GM12878 (cell line): ENCODE results near the gene SPINK7. TPM values are rescaled to one million over a fixed set of nuclear protein-coding genes. Genes with fewer than 3 reads are reported as not detected.

ENCODE experiments used
- ATAC-seq: fragments of 200-7000 bp; cut with Tn5 transposase; 3 replicates; pipeline ENCODE4 v1.9.1; 2020; ENCODE audit warnings: mild to moderate bottlenecking, moderate library complexity
- BruUV-seq: library from RNA; stranded (reverse); fragments of 400-500 nt; replicated peaks from 2 replicates; lab custom pipeline; 2021; lab: Mats Ljungman, UMichigan
- CTCF ChIA-PET: fragments of 300-600 bp; sonication (Branson Sonifier 250); formaldehyde crosslinking; extraction: SDS; loops from one replicate; lab custom pipeline; 2021; ENCODE audit warnings: inconsistent platforms; lab: Yijun Ruan, JAX
- POLR2A ChIA-PET: fragments of 350-600 bp; formaldehyde crosslinking; extraction: SDS; loops from one replicate; lab custom pipeline; 2021; ENCODE audit warnings: inconsistent platforms; lab: Charles Lee
- RAD21 ChIA-PET: fragments of 300-600 bp; sonication (Branson Sonifier 250); formaldehyde crosslinking; loops from one replicate; lab custom pipeline; 2023; ENCODE audit warnings: antibody characterized with exemption; ENCODE audit not compliant: unreplicated experiment; lab: Charles Lee
- SMC1A ChIA-PET: fragments of 300-600 bp; sonication (Branson Sonifier 250); formaldehyde crosslinking; loops from one replicate; lab custom pipeline; 2023; ENCODE audit not compliant: unreplicated experiment, uncharacterized antibody; lab: Charles Lee
- DNase-seq: peaks from one replicate; pipeline ENCODE4 v3.0.0-alpha.2; 2011; ENCODE audit warnings: low read depth, low spot score
- FAIRE-seq: peaks from 3 replicates; lab custom pipeline; 2011; peaks lifted over from hg19 to GRCh38; lab: Jason Lieb, UNC
- H2AFZ ChIP-seq: 2 replicates; pipeline ENCODE4 v1.6.0; 2011; ENCODE audit warnings: low read depth, low read length, control low read depth; ENCODE audit not compliant: control insufficient read depth
- H3K27ac ChIP-seq: 2 replicates; pipeline ENCODE4 v1.5.1; 2011; ENCODE audit warnings: control low read depth; ENCODE audit not compliant: control insufficient read depth, insufficient read depth
- H3K27me3 ChIP-seq, 2 experiments: replicated peaks in 1 of 2; 2 replicates each; pipeline versions ENCODE4 v1.6.0 to v1.6.1; 2011; ENCODE audit warnings: low read length in 1 of 2; ENCODE audit not compliant: control insufficient read depth in 2 of 2, insufficient read depth in 2 of 2
- H3K36me3 ChIP-seq, 2 experiments: 2 replicates each; pipeline ENCODE4 v1.5.1; 2011; ENCODE audit warnings: low read length in 1 of 2; ENCODE audit not compliant: control insufficient read depth in 2 of 2, insufficient read depth in 2 of 2
- H3K4me1 ChIP-seq: 2 replicates; pipeline ENCODE4 v1.6.1; 2011; ENCODE audit warnings: mild to moderate bottlenecking, low read length, moderate library complexity, mixed read lengths; ENCODE audit not compliant: control insufficient read depth, insufficient read depth
- H3K4me2 ChIP-seq: 2 replicates; pipeline ENCODE4 v1.6.0; 2011; ENCODE audit warnings: control low read depth; ENCODE audit not compliant: control insufficient read depth, insufficient read depth
- H3K4me3 ChIP-seq: fragments of 200-600 bp; sonication (generic); 2 replicates; pipeline ENCODE4 v1.5.1; 2016
- H3K79me2 ChIP-seq: 2 replicates; pipeline ENCODE4 v1.6.0; 2011; ENCODE audit warnings: low read length; ENCODE audit not compliant: control insufficient read depth, insufficient read depth
- H3K9ac ChIP-seq: 2 replicates; pipeline ENCODE4 v1.8.0; 2011; ENCODE audit warnings: low read length, control low read depth, mixed read lengths; ENCODE audit not compliant: control insufficient read depth, insufficient read depth
- H3K9me3 ChIP-seq: replicated peaks from 3 replicates; pipeline ENCODE4 v1.5.1; 2011; ENCODE audit warnings: mild to moderate bottlenecking, low read length; ENCODE audit not compliant: control insufficient read depth, insufficient read depth
- H4K20me1 ChIP-seq: 2 replicates; pipeline ENCODE4 v1.6.0; 2011; ENCODE audit not compliant: control insufficient read depth, insufficient read depth
- EGR1 ChIP-seq, 2 experiments: IDR thresholded peaks; 1 replicate in 1 of 2; 2 replicates in 1 of 2; pipeline ENCODE4 v1.6.1; 2011 to 2012; ENCODE audit warnings: low read depth in 2 of 2, low read length in 2 of 2, borderline replicate concordance in 1 of 2, mild to moderate bottlenecking in 1 of 2, moderate library complexity in 1 of 2
- NFYA ChIP-seq: IDR thresholded peaks from 2 replicates; pipeline ENCODE4 v1.6.1; 2011; ENCODE audit warnings: low read depth, mild to moderate bottlenecking, low read length, improper control_type of control experiment, borderline replicate concordance
- SPI1 ChIP-seq: IDR thresholded peaks from 2 replicates; pipeline ENCODE4 v1.6.1; 2011; ENCODE audit warnings: low read depth, mild to moderate bottlenecking, low read length, moderate library complexity, borderline replicate concordance; ENCODE audit not compliant: insufficient read depth
- WGBS: methylation state at CpG from one replicate; pipeline ENCODE4 v1.1.6; 2016; ENCODE audit warnings: low lambda C conversion rate; ENCODE audit not compliant: insufficient replicate concordance, insufficient coverage; ENCODE audit errors: missing lambda C conversion rate; 5-methylcytosine and 5-hydroxymethylcytosine counted together
- in situ Hi-C: fragments of 300-500 bp; cut with MboI; formaldehyde crosslinking; loops from 9 replicates; pipeline ENCODE4 v1.14.3; 2018; ENCODE audit warnings: mixed read lengths
- intact Hi-C: fragments of 100-400 bp; cut with micrococcal nuclease; formaldehyde crosslinking; loops from one replicate; pipeline ENCODE4 v1.14.2; 2022; ENCODE audit not compliant: unreplicated experiment
- polyA plus RNA-seq, 11 experiments: library from polyadenylated mRNA; depleted of rRNA in 4 of 11; unstranded in 6 of 11; stranded (reverse) in 5 of 11; fragments of >200 nt; fragmentation: Nextera tagmentation in 4 of 11; fragmentation: Illumina TruSeq in 1 of 11; extraction: Ambion mirVana in 4 of 11; extraction: Trizol in 1 of 11; gene quantifications; 1 replicate in 1 of 11; 2 replicates in 10 of 11; pipeline versions ENCODE4 v1.2.1 to v1.2.3, GENCODE V29; 2011 to 2016; ENCODE audit warnings: inconsistent platforms in 2 of 11, missing spikeins in 2 of 11, low read depth in 1 of 11
- total RNA-seq, 4 experiments: library from RNA; depleted of rRNA in 3 of 4; stranded (reverse); fragments of >200 nt in 3 of 4; fragmentation: Illumina TruSeq in 1 of 4; extraction: Trizol in 1 of 4; gene quantifications; 2 replicates each; pipeline versions ENCODE4 v1.2.1 to v1.2.3, GENCODE V29; 2013 to 2021
- TF ChIP-seq, protein P1 (sequence below): IDR thresholded peaks from 2 replicates; pipeline ENCODE4 v1.6.1; 2011; ENCODE audit warnings: borderline replicate concordance, low read depth, mild to moderate bottlenecking, moderate library complexity, low read length; ENCODE audit not compliant: insufficient read depth, poor library complexity, severe bottlenecking

The SPINK7 gene
- total and polyA plus RNA-seq, 10 of the 15 experiments (the other 5 are each of a cell fraction or from before 2014, with no cell fraction given), result not detected

DNA sequence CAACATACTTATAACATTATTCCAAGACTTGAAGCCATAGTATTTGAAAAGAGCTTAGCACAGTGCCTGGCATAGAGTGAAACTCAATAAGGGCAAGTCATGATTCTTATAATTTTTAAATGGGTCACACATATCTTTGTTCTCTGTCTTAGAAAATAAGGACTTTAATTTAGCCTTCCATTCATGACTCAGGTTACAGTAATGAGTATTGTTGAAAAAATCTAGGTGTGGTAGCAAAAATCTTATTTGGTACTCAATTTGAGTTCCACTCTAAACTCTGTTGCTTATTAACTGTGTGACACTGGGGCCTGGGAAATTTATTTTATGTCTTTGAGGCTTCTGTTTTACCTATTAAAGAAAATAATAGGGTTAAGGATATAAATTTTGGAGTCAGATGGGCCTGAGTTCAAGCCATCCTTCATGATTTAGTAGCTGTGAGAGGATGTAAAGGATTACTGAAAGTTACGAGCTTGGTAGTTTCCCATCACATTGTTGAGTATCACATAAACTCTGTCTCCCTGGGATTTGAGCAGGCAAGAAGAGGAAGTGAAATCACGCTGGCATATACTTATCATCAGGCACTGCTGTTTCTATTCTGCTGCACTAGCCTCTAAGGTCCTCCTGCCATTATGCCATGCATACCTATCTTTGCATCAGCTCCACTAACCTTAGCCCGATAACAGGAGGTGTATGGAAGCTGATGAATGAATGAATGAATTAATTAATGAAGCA lies 24.6 kb downstream of the SPINK7 start:
- Histone ChIP-seq H3K27me3 (no peaks in the 10 kb centered on the region), H3K9me3 (no peaks in the 10 kb centered on the region), H3K27ac (no peak overlapping the region), H3K79me2 (no peaks in the 10 kb centered on the region), H3K4me2 (no peak overlapping the region), H3K9ac (no peak overlapping the region), H3K4me1 (no peaks in the 10 kb centered on the region), H4K20me1 (no peaks in the 10 kb centered on the region), H2AFZ (no peak overlapping the region), H3K36me3 (no peaks in the 10 kb centered on the region), H3K4me3 (no peak overlapping the region)
- BruUV-seq, result no TSS peak
- ChIA-PET SMC1A (no interaction called here), RAD21 (no interaction called here), CTCF (no interaction called here), POLR2A (no interaction called here)
- no peak for FAIRE-seq
- no peak for TF ChIP-seq EGR1 (IDR thresholded peaks at IDR 0.05; ENCODE audit: borderline replicate concordance in 1 of 2, low read depth in 2 of 2, low read length in 2 of 2)
- peak; percentile 84 for TF ChIP-seq SPI1
- TF ChIP-seq, protein P1, sequence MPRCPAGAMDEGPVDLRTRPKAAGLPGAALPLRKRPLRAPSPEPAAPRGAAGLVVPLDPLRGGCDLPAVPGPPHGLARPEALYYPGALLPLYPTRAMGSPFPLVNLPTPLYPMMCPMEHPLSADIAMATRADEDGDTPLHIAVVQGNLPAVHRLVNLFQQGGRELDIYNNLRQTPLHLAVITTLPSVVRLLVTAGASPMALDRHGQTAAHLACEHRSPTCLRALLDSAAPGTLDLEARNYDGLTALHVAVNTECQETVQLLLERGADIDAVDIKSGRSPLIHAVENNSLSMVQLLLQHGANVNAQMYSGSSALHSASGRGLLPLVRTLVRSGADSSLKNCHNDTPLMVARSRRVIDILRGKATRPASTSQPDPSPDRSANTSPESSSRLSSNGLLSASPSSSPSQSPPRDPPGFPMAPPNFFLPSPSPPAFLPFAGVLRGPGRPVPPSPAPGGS, result no peak
- TF ChIP-seq NFYA, result no peak
- in situ Hi-C loops, result no loop called here
- peak; percentile 8 for DNase-seq
- intact Hi-C loops, result no loop called here
- ATAC-seq, result peak; percentile 88
- 10% methylated on average over 3 of the region's 3 CpGs for WGBS
